Measurements from ENCODE around the gene ABCC5. TPM values are rescaled to one million over a fixed set of nuclear protein-coding genes. Genes with fewer than 3 reads are reported as not detected.

Gene ABCC5
- 11.3 and 49.3 TPM in 2 replicates for total RNA-seq

GRCh38 chr3:184017672-184018423 is at the start of gene ABCC5:
Gene ABCC5, minus strand, starts transcription at chr3:184017884. Its CDS starts 3,492 bp downstream, at chr3:184014392.

GRCh38 chr3:184052767-184053166 is 35.1 kb upstream of the ABCC5 start, which contains the start of gene HTR3C:
Gene HTR3C, plus strand, starts transcription at chr3:184053047. Its CDS starts 34 bp downstream, at chr3:184053081.

GRCh38 chr3:184031187-184031792 is 13.6 kb upstream of the ABCC5 start, which contains the start of gene HTR3D:
Gene HTR3D, plus strand, starts transcription at chr3:184031742. Its CDS starts 0 bp downstream, at chr3:184031742.

GRCh38 chr3:183884427-183885296 is 133.0 kb downstream of the ABCC5 start, which contains the start of gene PARL:
Gene PARL, minus strand, starts transcription at chr3:183884880. Its CDS starts 34 bp downstream, at chr3:183884846.

Other genes with a start within 250 kb of the ABCC5 start
- 0.68 and 2.3 TPM in 2 replicates for gene MAP6D1, start 192.3 kb downstream of the ABCC5 start, total RNA-seq
- 35.3 and 58.8 TPM in 2 replicates for gene PARL, start 133.0 kb downstream of the ABCC5 start, total RNA-seq
- not detected in 2 replicates for gene HTR3D, start 13.9 kb upstream of the ABCC5 start, total RNA-seq
- gene HTR3C, start 35.2 kb upstream of the ABCC5 start, total RNA-seq: not detected in 2 replicates
- gene HTR3E, start 79.2 kb upstream of the ABCC5 start, total RNA-seq: not detected in 2 replicates
- 31.1 and 37.1 TPM in 2 replicates for gene EIF2B5, start 117.5 kb upstream of the ABCC5 start, total RNA-seq
- gene DVL3, start 137.5 kb upstream of the ABCC5 start, total RNA-seq: 28.0 and 54.0 TPM in 2 replicates
- 155 and 294 TPM in 2 replicates for gene AP2M1, start 157.0 kb upstream of the ABCC5 start, total RNA-seq
- 68.0 and 69.3 TPM in 2 replicates for gene ABCF3, start 168.3 kb upstream of the ABCC5 start, total RNA-seq
- not detected in 2 replicates for gene VWA5B2, start 211.7 kb upstream of the ABCC5 start, total RNA-seq
- gene ALG3, start 231.1 kb upstream of the ABCC5 start, total RNA-seq: 41.7 and 45.7 TPM in 2 replicates
- 10.3 and 10.9 TPM in 2 replicates for gene EEF1AKMT4, start 231.8 kb upstream of the ABCC5 start, total RNA-seq
- under 0.01 TPM in 1 of 2 replicates, not detected in the other for gene CAMK2N2, start 243.7 kb upstream of the ABCC5 start, total RNA-seq

All from nasal cavity respiratory epithelium epithelial cell of viscerocranial mucosa (primary cell).